ENCODE measurements around the gene NEU3. TPM values are rescaled to one million over a fixed set of nuclear protein-coding genes. Genes with fewer than 3 reads are reported as not detected.

NEU3 gene
- total and polyA plus RNA-seq, 4 donors, result 2.7 to 9.5 (median 5.3) TPM

GRCh38 chr11:75024764-75025211, 36.1 kb downstream of the NEU3 start:
- no peaks in the 10 kb centered on the region for H3K27me3 ChIP-seq (ENCODE audit: control insufficient read depth in 4 of 4, insufficient read depth in 4 of 4, low read length in 3 of 4)
- no peak overlapping the region for H3K4me3 ChIP-seq (ENCODE audit: low read depth in 1 of 3, low read length in 3 of 3)
- no peaks in the 10 kb centered on the region for H3K4me1 ChIP-seq (ENCODE audit: control insufficient read depth in 4 of 4, insufficient read depth in 4 of 4, low read length in 3 of 4)
- no peaks in the 10 kb centered on the region for H3K36me3 ChIP-seq (ENCODE audit: control insufficient read depth in 4 of 4, insufficient read depth in 3 of 4, low read depth in 1 of 4, low read length in 3 of 4)
- H3K9ac ChIP-seq (ENCODE audit: low read depth in 1 of 2, low read length in 2 of 2), result no peak overlapping the region
- no peak for TF ChIP-seq SP1 (IDR thresholded peaks at IDR 0.05)
- no peak for TF ChIP-seq RAD21 (IDR thresholded peaks at IDR 0.05)
- no peak for TF ChIP-seq GABPA (IDR thresholded peaks at IDR 0.05 in 1 of 2, conservative IDR thresholded peaks at IDR 0.05 in 1 of 2)
- no peak for TF ChIP-seq JUND (IDR thresholded peaks at IDR 0.05)
- TF ChIP-seq TAF1 (conservative IDR thresholded peaks at IDR 0.05), result no peak
- no peak for TF ChIP-seq RXRA (IDR thresholded peaks at IDR 0.05)
- TF ChIP-seq MAX (IDR thresholded peaks at IDR 0.05), result no peak
- TF ChIP-seq ZBTB33 (IDR thresholded peaks at IDR 0.05), result no peak
- TF ChIP-seq EGR1 (IDR thresholded peaks at IDR 0.05; ENCODE audit: low read depth in 2 of 2), result no peak
- TF ChIP-seq HNF4A (conservative IDR thresholded peaks at IDR 0.05), result no peak
- TF ChIP-seq REST (IDR thresholded peaks at IDR 0.05), result no peak
- TF ChIP-seq FOXA2 (IDR thresholded peaks at IDR 0.05), result no peak
- no peak for TF ChIP-seq FOXA1 (IDR thresholded peaks at IDR 0.05)
- no peak for TF ChIP-seq NR2F2 (IDR thresholded peaks at IDR 0.05)
- no peak for TF ChIP-seq CTCF (IDR thresholded peaks at IDR 0.05; ENCODE audit: low read depth, low read length, missing input control)
- TF ChIP-seq YY1 (IDR thresholded peaks at IDR 0.05), result no peak
- TF ChIP-seq HNF4G (IDR thresholded peaks at IDR 0.05), result no peak
- DNase-seq (ENCODE audit: low spot score), result no peak
- WGBS, result 46% methylated on average over 1 of the region's 1 CpG
- no peak overlapping the region for H3K27ac ChIP-seq (ENCODE audit: low read depth in 1 of 2, low read length in 2 of 2)
- no peaks in the 10 kb centered on the region for H3K9me3 ChIP-seq (ENCODE audit: control insufficient read depth in 4 of 4, low read length in 3 of 4)

GRCh38 chr11:75025561-75025960, 36.8 kb downstream of the NEU3 start:
- H3K4me3 ChIP-seq (ENCODE audit: low read depth in 1 of 3, low read length in 3 of 3), result no peak overlapping the region
- no peaks in the 10 kb centered on the region for H3K27me3 ChIP-seq (ENCODE audit: control insufficient read depth in 4 of 4, insufficient read depth in 4 of 4, low read length in 3 of 4)
- no peak for DNase-seq (ENCODE audit: low spot score)
- H3K27ac ChIP-seq (ENCODE audit: low read depth in 1 of 2, low read length in 2 of 2), result no peak overlapping the region
- H3K9me3 ChIP-seq (ENCODE audit: control insufficient read depth in 4 of 4, low read length in 3 of 4), result no peaks in the 10 kb centered on the region
- no peak overlapping the region for H3K9ac ChIP-seq (ENCODE audit: low read depth in 1 of 2, low read length in 2 of 2)
- WGBS, result 98% methylated on average over 1 of the region's 1 CpG
- H3K4me1 ChIP-seq (ENCODE audit: control insufficient read depth in 4 of 4, insufficient read depth in 4 of 4, low read length in 3 of 4), result no peaks in the 10 kb centered on the region
- H3K36me3 ChIP-seq (ENCODE audit: control insufficient read depth in 4 of 4, insufficient read depth in 3 of 4, low read depth in 1 of 4, low read length in 3 of 4), result no peaks in the 10 kb centered on the region
- TF ChIP-seq FOXA1 (IDR thresholded peaks at IDR 0.05) (no peak), RXRA (IDR thresholded peaks at IDR 0.05) (no peak), ZBTB33 (IDR thresholded peaks at IDR 0.05) (no peak), HNF4A (conservative IDR thresholded peaks at IDR 0.05) (no peak), CTCF (IDR thresholded peaks at IDR 0.05; ENCODE audit: low read depth, low read length, missing input control) (no peak), HNF4G (IDR thresholded peaks at IDR 0.05) (no peak), FOXA2 (IDR thresholded peaks at IDR 0.05) (no peak), GABPA (IDR thresholded peaks at IDR 0.05 in 1 of 2, conservative IDR thresholded peaks at IDR 0.05 in 1 of 2) (no peak), RAD21 (IDR thresholded peaks at IDR 0.05) (no peak), EGR1 (IDR thresholded peaks at IDR 0.05; ENCODE audit: low read depth in 2 of 2) (no peak)
